PC-3 (cell line): ENCODE results near the gene MED26. TPM values are rescaled to one million over a fixed set of nuclear protein-coding genes. Genes with fewer than 3 reads are reported as not detected.
"Not testable (repeated sequence)": the region's sequence is repeated elsewhere in the genome, so short reads cannot be mapped to it uniquely, and the experiment has no call there.

Experiments
- ATAC-seq: fragments of 200-7000 bp; cut with Tn5 transposase; 2 replicates; pipeline ENCODE4 v1.9.1; 2020; ENCODE audit warnings: mild to moderate bottlenecking, moderate library complexity
- BruUV-seq: library from RNA; stranded (reverse); fragments of 400-500 nt; replicated peaks from 2 replicates; lab custom pipeline; 2021; lab: Mats Ljungman, UMichigan
- CTCF ChIA-PET: fragments of 300-600 bp; sonication (Branson Sonifier 250); formaldehyde crosslinking; loops from one replicate; lab custom pipeline; 2022; ENCODE audit warnings: antibody characterized with exemption; lab: Charles Lee
- POLR2A ChIA-PET: fragments of 300-600 bp; sonication (Branson Sonifier 250); formaldehyde crosslinking; loops from one replicate; lab custom pipeline; 2022; ENCODE audit warnings: antibody characterized with exemption; ENCODE audit not compliant: unreplicated experiment; lab: Charles Lee
- DNase-seq: peaks from one replicate; pipeline ENCODE4 v3.0.0-alpha.2; 2015
- H2AFZ ChIP-seq: fragments of 300-600 bp; sonication (generic); 2 replicates; pipeline ENCODE4 v1.6.0; 2016; ENCODE audit warnings: antibody characterized with exemption, low read length
- H3F3A ChIP-seq: fragments of 300-600 bp; sonication (generic); one replicate; pipeline ENCODE4 v1.6.0; 2017; ENCODE audit warnings: antibody characterized with exemption, low read length, control low read depth, mild to moderate bottlenecking; ENCODE audit not compliant: unreplicated experiment
- H3K27ac ChIP-seq: fragments of 300-600 bp; sonication (generic); 2 replicates; pipeline ENCODE4 v1.5.1; 2016; ENCODE audit warnings: mild to moderate bottlenecking, low read length
- H3K27me3 ChIP-seq: fragments of 300-600 bp; sonication (generic); 2 replicates; pipeline ENCODE4 v1.6.1; 2016; ENCODE audit warnings: low read length, mixed read lengths
- H3K36me3 ChIP-seq: fragments of 300-600 bp; sonication (generic); 2 replicates; pipeline ENCODE4 v1.6.1; 2016; ENCODE audit warnings: low read depth, mixed run types, low read length, mixed read lengths
- H3K4me1 ChIP-seq: fragments of 300-600 bp; sonication (generic); 2 replicates; pipeline ENCODE4 v1.5.1; 2016; ENCODE audit warnings: low read length; ENCODE audit not compliant: insufficient read depth
- H3K4me2 ChIP-seq: fragments of 300-600 bp; sonication (generic); 2 replicates; pipeline ENCODE4 v1.6.0; 2016; ENCODE audit warnings: low read length
- H3K4me3 ChIP-seq: fragments of 300-600 bp; sonication (generic); 2 replicates; pipeline ENCODE4 v1.5.1; 2016; ENCODE audit warnings: mild to moderate bottlenecking, low read length, mixed read lengths
- H3K79me2 ChIP-seq: fragments of 300-600 bp; sonication (generic); 2 replicates; pipeline ENCODE4 v1.6.1; 2017; ENCODE audit warnings: low read length, mixed read lengths
- H3K9ac ChIP-seq: fragments of 300-600 bp; sonication (generic); 2 replicates; pipeline ENCODE4 v1.6.0; 2016; ENCODE audit warnings: mild to moderate bottlenecking, low read length
- H3K9me2 ChIP-seq: fragments of 300-600 bp; sonication (generic); replicated peaks from 2 replicates; pipeline ENCODE4 v1.6.1; 2016; ENCODE audit warnings: mixed run types, low read length, mixed read lengths
- H3K9me3 ChIP-seq: fragments of 300-600 bp; sonication (generic); 2 replicates; pipeline ENCODE4 v1.6.1; 2016; ENCODE audit warnings: low read length, mixed read lengths
- H4K20me1 ChIP-seq: fragments of 300-600 bp; sonication (generic); 2 replicates; pipeline ENCODE4 v1.6.1; 2016; ENCODE audit warnings: low read length, mixed read lengths
- CTCF ChIP-seq: fragments of 300-600 bp; sonication (generic); conservative IDR thresholded peaks from 2 replicates; pipeline ENCODE4 v1.5.1; 2017; ENCODE audit warnings: antibody characterized with exemption, low read depth, mild to moderate bottlenecking, low read length
- EZH2 ChIP-seq: fragments of 300-600 bp; sonication (generic); IDR thresholded peaks from one replicate; pipeline ENCODE4 v1.6.1; 2017; ENCODE audit warnings: antibody characterized with exemption, mild to moderate bottlenecking, low read length; ENCODE audit not compliant: unreplicated experiment
- EZH2phosphoT487 ChIP-seq: fragments of 300-600 bp; sonication (generic); IDR thresholded peaks from 2 replicates; pipeline ENCODE4 v1.6.1; 2018; ENCODE audit warnings: mild to moderate bottlenecking, antibody characterized with exemption, low read length, borderline replicate concordance
- intact Hi-C: fragments of 100-400 bp; cut with micrococcal nuclease; formaldehyde crosslinking; loops from 2 replicates; pipeline ENCODE4 v1.9.0; 2023
- total RNA-seq: library from RNA; depleted of rRNA; stranded (reverse); fragments of >200 nt; gene quantifications from 2 replicates; pipeline ENCODE4 v1.2.3, GENCODE V29; 2014

Gene MED26
- total RNA-seq, 1 experiment from 2014 or later, result 17.5 TPM

- Histone ChIP-seq H3K27ac (no peak overlapping the region), H3K9me3 (no peaks in the 10 kb centered on the region), H3K9ac (no peak overlapping the region), H3K9me2 (no peaks in the 10 kb centered on the region), H3K4me2 (no peak overlapping the region), H3K36me3 (0 out of 2 replicates have a peak, but pooled peaks cover 5% of the 10 kb centered on the region), H3K4me3 (no peak overlapping the region), H3K79me2 (no peaks in the 10 kb centered on the region), H4K20me1 (no peaks in the 10 kb centered on the region), H3F3A (no peaks in the 10 kb centered on the region), H3K27me3 (no peaks in the 10 kb centered on the region), H3K4me1 (no peaks in the 10 kb centered on the region), H2AFZ (no peak overlapping the region)
- BruUV-seq, result no TSS peak
- ChIA-PET CTCF (no interaction called here), POLR2A (no interaction called here)
- no peak for TF ChIP-seq CTCF
- no peak for TF ChIP-seq EZH2
- TF ChIP-seq EZH2phosphoT487, result no peak
- ATAC-seq, result no peak
- no peak for DNase-seq
- intact Hi-C loops, result no loop called here
These were observed 48.2 kb upstream of the MED26 start for GRCh38 chr19:16676101-16676798.

- CTCF ChIA-PET, H3K27me3 ChIP-seq, H3K79me2 ChIP-seq, H4K20me1 ChIP-seq, H3F3A ChIP-seq, H3K9me3 ChIP-seq, H2AFZ ChIP-seq, ATAC-seq, H3K9me2 ChIP-seq, H3K9ac ChIP-seq, H3K4me2 ChIP-seq, H3K27ac ChIP-seq, DNase-seq, BruUV-seq, intact Hi-C loops, POLR2A ChIA-PET, H3K36me3 ChIP-seq, H3K4me3 ChIP-seq, H3K4me1 ChIP-seq: not testable (repeated sequence)
These were observed 45.8 kb upstream of the MED26 start for GRCh38 chr19:16673839-16674238.

DNA sequence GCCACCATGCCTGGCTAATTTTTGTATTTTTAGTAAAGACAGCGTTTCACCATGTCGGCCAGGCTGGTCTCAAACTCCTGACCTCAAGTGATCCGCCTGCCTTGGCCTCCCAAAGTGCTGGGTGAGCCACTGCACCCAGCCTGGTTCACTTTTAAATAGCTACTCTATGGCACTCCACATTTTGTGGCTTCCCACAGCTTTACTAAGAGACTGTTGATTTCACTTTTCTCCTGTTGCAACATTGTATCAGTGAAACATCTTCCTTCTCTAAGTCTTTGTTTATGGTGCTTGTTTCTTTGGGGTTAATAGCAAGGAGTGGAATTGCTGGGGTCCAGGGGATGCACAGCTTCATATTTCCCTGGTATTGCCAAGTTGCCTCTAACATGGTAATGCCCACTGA, 45.2 kb upstream of the MED26 start:
- Histone ChIP-seq H3K27ac (no peak overlapping the region), H4K20me1 (no peaks in the 10 kb centered on the region), H3K4me3 (no peak overlapping the region), H3F3A (no peaks in the 10 kb centered on the region), H3K9me2 (no peaks in the 10 kb centered on the region), H3K27me3 (no peaks in the 10 kb centered on the region), H3K4me1 (no peaks in the 10 kb centered on the region), H3K36me3 (no peaks in the 10 kb centered on the region), H3K9ac (no peak overlapping the region), H3K9me3 (no peaks in the 10 kb centered on the region), H3K4me2 (no peak overlapping the region), H3K79me2 (no peaks in the 10 kb centered on the region), H2AFZ (no peak overlapping the region)
- no peak for DNase-seq
- intact Hi-C loops, result no loop called here
- no peak for TF ChIP-seq EZH2
- TF ChIP-seq CTCF, result no peak
- no peak for TF ChIP-seq EZH2phosphoT487
- no TSS peak for BruUV-seq
- ATAC-seq, result no peak
- CTCF ChIA-PET, result no interaction called here
- POLR2A ChIA-PET, result no interaction called here
